Right lobe of liver (tissue), 6 donors: ENCODE results near the gene CPNE2. TPM values are rescaled to one million over a fixed set of nuclear protein-coding genes. Genes with fewer than 3 reads are reported as not detected.
"Not testable (repeated sequence)": the region's sequence is repeated elsewhere in the genome, so short reads cannot be mapped to it uniquely, and the experiment has no call there.

ENCODE experiments used
- ATAC-seq, 4 donors: fragments of 200-7000 bp; cut with Tn5 transposase; one replicate each; pipeline ENCODE4 v1.9.1; 2020; ENCODE audit warnings: mild to moderate bottlenecking in 4 of 4, moderate library complexity in 4 of 4
- DNase-seq, 3 donors: peaks; one replicate each; pipeline ENCODE4 v3.0.0-alpha.2; 2020
- H3K27ac ChIP-seq, 3 donors: fragments of 200-600 bp; one replicate each; pipeline ENCODE4 v1.8.0; 2022
- H3K27me3 ChIP-seq, 2 donors: fragments of 200-600 bp; one replicate each; pipeline ENCODE4 v1.8.0; 2022
- H3K36me3 ChIP-seq, 4 donors: fragments of 200-600 bp; sonication (generic) in 1 of 4; one replicate each; pipeline versions ENCODE4 v1.5.1 to v1.8.0; 2017 to 2022; ENCODE audit warnings: control low read depth in 1 of 4
- H3K4me1 ChIP-seq, 4 donors: fragments of 200-600 bp; sonication (generic) in 1 of 4; one replicate each; pipeline versions ENCODE4 v1.5.1 to v1.8.0; 2017 to 2022; ENCODE audit warnings: control low read depth in 1 of 4
- H3K4me3 ChIP-seq, 3 donors: fragments of 200-600 bp; one replicate each; pipeline ENCODE4 v1.8.0; 2022
- H3K9me3 ChIP-seq, 4 donors: fragments of 200-600 bp; sonication (generic) in 1 of 4; one replicate each; pipeline versions ENCODE4 v1.5.1 to v1.8.0; 2017 to 2022; ENCODE audit warnings: control low read depth in 1 of 4
- CTCF ChIP-seq, 4 donors: fragments of 200-600 bp in 3 of 4; fragments of 450-650 bp in 1 of 4; IDR thresholded peaks; one replicate each; pipeline versions ENCODE4 v1.5.1 to v1.8.0; 2016 to 2022; ENCODE audit warnings: antibody characterized with exemption in 4 of 4, mild to moderate bottlenecking in 2 of 4
- POLR2A ChIP-seq: fragments of 450-650 bp; IDR thresholded peaks from one replicate; pipeline ENCODE4 v1.6.1; 2017; ENCODE audit warnings: antibody characterized with exemption, mild to moderate bottlenecking
- whole genome bisulfite sequencing: methylation state at CpG from one replicate; pipeline ENCODE4 v1.1.6; 2018; ENCODE audit warnings: low coverage, low lambda C conversion rate; ENCODE audit not compliant: insufficient coverage; ENCODE audit errors: missing lambda C conversion rate; 5-methylcytosine and 5-hydroxymethylcytosine counted together
- intact Hi-C, 2 donors: fragments of 100-400 bp; cut with DNase I; formaldehyde crosslinking; loops; one replicate each; pipeline versions ENCODE4 v1.11.2 to v1.14.1; 2022
- total RNA-seq, 6 experiments: library from RNA; depleted of rRNA in 2 of 6; stranded (reverse); fragments of >200 nt in 2 of 6; fragmentation: NEBNext Ultra II Directional in 3 of 6; extraction: Animal tissue kit (Norgen Biotek cat#: 25700) in 3 of 6; gene quantifications; one replicate each; pipeline versions ENCODE4 v1.1.0 to v1.2.4, GENCODE V29; 2016 to 2023
- donor health status: DM: no; HTN: yes; CAD: no.
- donor health status: DM: no; HTN: no; CAD: no.
- donor health status: DM: no; HTN: no; CAD: no.
- donor health status: DM: no; HTN: yes; CAD: no.
- donor health status: DM: no; HTN: yes; CAD: no.

The CPNE2 gene
- total RNA-seq, 6 experiments from 2014 or later = 4.0 to 10.9 (median 9.7) TPM

DNA sequence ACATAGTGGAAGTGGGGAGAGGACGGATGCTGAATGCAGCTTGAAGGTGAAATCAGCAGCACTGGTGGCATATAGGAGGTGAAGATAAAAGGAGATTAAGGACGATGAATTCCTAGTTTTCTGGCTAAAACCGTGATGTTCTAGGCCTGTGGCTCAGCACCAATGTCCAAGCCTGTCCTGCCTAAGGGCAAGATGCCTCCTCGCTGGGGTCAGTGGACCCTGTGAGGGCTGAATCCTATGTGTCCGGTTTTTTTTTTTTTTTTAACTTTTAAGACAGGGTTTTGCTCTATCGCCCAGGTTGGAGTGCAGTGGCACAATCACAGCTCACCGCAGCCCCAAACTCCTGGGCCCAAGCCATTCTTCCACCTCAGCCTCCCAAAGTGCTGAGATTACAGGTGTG is 12.8 kb downstream of the CPNE2 start:
- no peak overlapping the region for H3K4me3 ChIP-seq
- no peaks in the 10 kb centered on the region for H3K9me3 ChIP-seq
- no peak for TF ChIP-seq CTCF (IDR thresholded peaks at IDR 0.05)
- TF ChIP-seq POLR2A = no peak
- no peaks in the 10 kb centered on the region for H3K4me1 ChIP-seq
- 73% methylated on average over 6 of the region's 7 CpGs for WGBS
- intact Hi-C loops = no loop called here
- H3K27ac ChIP-seq = no peak overlapping the region
- H3K36me3 ChIP-seq = no peaks in the 10 kb centered on the region
- no peaks in the 10 kb centered on the region for H3K27me3 ChIP-seq
- no peak for ATAC-seq
- DNase-seq = no peak

GRCh38 chr16:57106767-57107166 is 14.4 kb downstream of the CPNE2 start:
- Histone ChIP-seq H3K36me3 (no peaks in the 10 kb centered on the region), H3K27ac (no peak overlapping the region), H3K4me3 (no peak overlapping the region), H3K4me1 (no peaks in the 10 kb centered on the region), H3K27me3 (no peaks in the 10 kb centered on the region), H3K9me3 (no peaks in the 10 kb centered on the region)
- ATAC-seq (peak in 3 of 4 donors; percentile 29 to 50 (median 49)), DNase-seq (peak in 1 of 3 donors; percentile 54)
- intact Hi-C loops = no loop called here
- no peak for TF ChIP-seq CTCF (IDR thresholded peaks at IDR 0.05)
- no peak for TF ChIP-seq POLR2A
- WGBS = 100% methylated on average over 1 of the region's 2 CpGs

- Histone ChIP-seq H3K4me3 (no peak overlapping the region), H3K36me3 (no peaks in the 10 kb centered on the region), H3K27me3 (no peaks in the 10 kb centered on the region), H3K4me1 (no peaks in the 10 kb centered on the region), H3K27ac (no peak overlapping the region), H3K9me3 (no peaks in the 10 kb centered on the region)
- 57% methylated on average over 3 of the region's 9 CpGs for WGBS
- intact Hi-C loops = no loop called here
- no peak for TF ChIP-seq POLR2A
- TF ChIP-seq CTCF (IDR thresholded peaks at IDR 0.05) = no peak
- ATAC-seq (peak in 2 of 4 donors; percentile 20 to 36), DNase-seq (no peak)
These were observed 15.0 kb downstream of the CPNE2 start for GRCh38 chr16:57107321-57107922.

DNA sequence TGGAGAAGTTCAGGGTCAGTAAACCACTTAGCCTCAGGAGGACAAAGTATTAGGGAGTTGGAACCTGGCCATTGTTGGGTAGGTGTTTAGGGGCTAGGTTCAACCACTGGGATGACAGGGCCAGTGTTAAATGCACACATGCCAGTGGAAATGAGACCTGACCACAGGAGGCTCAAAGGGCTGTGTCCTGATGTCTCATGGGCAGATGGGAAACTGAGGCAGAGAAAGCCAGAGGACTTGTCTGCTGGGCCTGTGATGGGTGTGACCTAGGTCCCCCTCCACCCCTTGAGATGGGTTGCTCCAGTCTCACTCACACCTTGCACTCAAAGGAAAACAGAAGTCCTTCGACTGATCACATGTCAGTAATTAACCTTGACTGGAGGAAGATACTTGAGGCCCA is 16.0 kb downstream of the CPNE2 start:
- Histone ChIP-seq H3K9me3 (no peaks in the 10 kb centered on the region), H3K27ac (no peak overlapping the region), H3K4me3 (no peak overlapping the region), H3K27me3 (no peaks in the 10 kb centered on the region), H3K4me1 (no peaks in the 10 kb centered on the region), H3K36me3 (no peaks in the 10 kb centered on the region)
- WGBS = 64% methylated on average over 1 of the region's 1 CpG
- intact Hi-C loops = no loop called here
- ATAC-seq (no peak), DNase-seq (no peak)
- TF ChIP-seq CTCF (IDR thresholded peaks at IDR 0.05) (no peak), POLR2A (no peak)

DNA sequence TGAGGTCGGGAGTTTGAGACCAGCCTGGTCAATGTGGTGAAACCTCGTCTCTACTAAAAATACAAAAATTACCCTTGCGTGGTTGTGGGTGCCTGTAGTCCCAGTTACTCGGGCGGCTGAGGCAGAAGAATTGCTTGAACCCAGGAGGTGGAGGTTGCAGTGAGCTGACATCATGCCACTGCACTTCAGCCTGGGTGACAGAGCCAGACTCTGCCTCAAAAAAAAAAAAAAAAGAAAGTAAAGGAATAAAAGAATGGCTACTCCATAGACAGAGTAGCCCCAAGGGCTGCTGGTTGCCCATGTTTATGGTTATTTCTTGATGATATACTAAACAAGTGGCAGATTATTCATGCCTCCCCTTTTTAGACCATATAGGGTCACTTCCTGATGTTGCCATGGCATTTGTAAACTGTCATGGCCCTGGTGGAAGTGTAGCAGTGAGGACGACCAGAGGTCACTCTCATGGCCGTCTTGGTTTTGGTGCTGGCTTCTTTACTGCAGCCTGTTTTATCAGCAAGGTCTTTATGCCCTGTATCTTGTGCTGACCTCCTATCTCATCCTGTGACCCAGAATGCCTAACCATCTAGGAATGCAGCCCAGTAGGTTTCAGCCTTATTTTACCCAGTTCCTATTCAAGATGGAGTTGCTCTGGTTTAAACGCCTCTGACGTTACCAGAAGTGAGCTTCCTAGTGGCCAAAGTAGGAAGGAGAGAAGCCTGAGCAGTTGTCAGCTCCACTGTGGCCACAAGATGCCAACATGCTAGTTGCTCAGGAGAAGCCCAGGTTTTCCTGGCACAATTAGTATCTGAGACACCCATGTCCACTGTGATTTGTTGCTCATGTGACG is 17.1 kb downstream of the CPNE2 start:
- H3K27ac ChIP-seq, H3K4me3 ChIP-seq, H3K9me3 ChIP-seq, H3K36me3 ChIP-seq, H3K27me3 ChIP-seq, DNase-seq, H3K4me1 ChIP-seq, ATAC-seq, intact Hi-C loops: not testable (repeated sequence)
- 73% methylated on average over 9 of the region's 10 CpGs for WGBS
